A549 (cell line): ENCODE data around the gene EMID1.

ENCODE experiments used
- CTCF ChIP-seq: fragments of >200 bp; sonication (Bioruptor Twin); formaldehyde crosslinking; IDR thresholded peaks from 3 replicates; pipeline ENCODE4 v1.5.1; 2016
- MAX ChIP-seq: IDR thresholded peaks from 2 replicates; pipeline ENCODE4 v1.6.1; 2012
- MAZ ChIP-seq: fragments of 150-350 bp; IDR thresholded peaks from 2 replicates; pipeline ENCODE4 v1.6.1; 2014; ENCODE audit warnings: antibody characterized with exemption, low read depth, low read length, borderline replicate concordance
- POLR2A ChIP-seq: IDR thresholded peaks from 2 replicates; pipeline ENCODE4 v1.6.1; 2012; ENCODE audit warnings: mild to moderate bottlenecking, low read length
- REST ChIP-seq: fragments of 200-600 bp; sonication (generic); IDR thresholded peaks from 2 replicates; pipeline ENCODE4 v1.6.1; 2016; ENCODE audit warnings: antibody characterized with exemption, mild to moderate bottlenecking, moderate library complexity

- TF ChIP-seq POLR2A, result no peak
- no peak for TF ChIP-seq REST
- no peak for TF ChIP-seq MAX
- no peak for TF ChIP-seq CTCF
- no peak for TF ChIP-seq MAZ
These were observed 19.4 kb upstream of the EMID1 start for GRCh38 chr22:29186302-29186701.
